IPS-18c (cell line): ENCODE data around the gene COL1A1.
A peak's percentile ranks its signal among the peaks of the same experiment; 100 is the strongest.

Source experiments
- H3K4me3 ChIP-seq: 2 replicates; pipeline ENCODE4 v1.7.0; 2013; ENCODE audit warnings: low read depth, mild to moderate bottlenecking, low read length, moderate library complexity; ENCODE audit not compliant: insufficient read depth
- H3K9me3 ChIP-seq: one replicate; pipeline ENCODE4 v1.6.1; 2013; ENCODE audit warnings: mild to moderate bottlenecking, low read length, moderate library complexity; ENCODE audit not compliant: control insufficient read depth, insufficient read depth

COL1A1 gene

DNA sequence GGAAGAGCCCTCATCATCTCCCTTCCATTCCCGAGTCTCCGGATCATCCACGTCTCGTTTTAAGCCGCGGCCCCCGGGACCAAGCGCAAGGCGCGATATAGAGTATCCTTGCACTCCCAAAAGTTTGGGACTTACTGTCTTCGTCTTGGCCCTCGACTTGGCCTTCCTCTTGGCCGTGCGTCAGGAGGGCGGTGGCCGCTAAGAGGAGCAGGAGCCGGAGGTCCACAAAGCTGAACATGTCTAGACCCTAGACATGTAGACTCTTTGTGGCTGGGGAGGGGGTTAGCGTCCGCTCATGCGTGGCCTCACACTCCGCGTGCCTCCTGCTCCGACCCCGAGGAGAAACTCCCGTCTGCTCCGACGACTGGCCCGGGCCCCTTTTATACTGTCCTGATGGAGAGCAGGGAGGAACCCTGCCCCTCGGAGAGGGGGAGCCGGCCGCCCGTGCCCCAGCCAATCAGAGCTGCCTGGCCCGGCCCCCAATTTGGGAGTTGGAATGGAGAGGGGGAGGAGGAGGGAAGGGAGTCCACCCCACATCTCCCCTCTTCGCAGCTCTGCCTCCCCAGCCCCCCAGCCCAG, at the start of gene COL1A1:
Gene COL1A1 (minus strand): TSS at position 356 of the 579 bp plus-strand sequence. CDS start 118 bp downstream, at position 238.
- no peaks in the 10 kb centered on the region for H3K9me3 ChIP-seq
- H3K4me3 ChIP-seq: peak within 1 kb of the TSS; percentile 60

DNA sequence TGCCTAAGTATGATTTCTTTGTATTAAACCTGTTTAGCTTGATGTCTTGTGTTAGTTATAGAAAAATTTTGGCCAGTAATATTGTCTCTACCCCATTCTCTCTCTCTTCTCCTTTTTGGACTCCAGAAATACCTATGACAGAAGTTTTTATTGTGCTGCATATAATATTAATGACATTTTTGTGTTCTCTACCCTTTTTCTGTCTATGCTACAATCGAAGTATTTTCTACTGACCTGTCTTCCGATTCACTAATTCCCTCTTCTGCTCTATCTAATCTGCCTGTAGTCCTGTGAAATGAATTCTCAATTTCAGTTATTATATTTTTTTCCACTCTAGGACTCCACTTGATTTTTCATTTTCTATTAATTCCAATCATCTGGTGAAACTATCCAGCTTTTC, 46.8 kb upstream of the COL1A1 start:
- Histone ChIP-seq H3K4me3 (no peak overlapping the region), H3K9me3 (no peaks in the 10 kb centered on the region)

DNA sequence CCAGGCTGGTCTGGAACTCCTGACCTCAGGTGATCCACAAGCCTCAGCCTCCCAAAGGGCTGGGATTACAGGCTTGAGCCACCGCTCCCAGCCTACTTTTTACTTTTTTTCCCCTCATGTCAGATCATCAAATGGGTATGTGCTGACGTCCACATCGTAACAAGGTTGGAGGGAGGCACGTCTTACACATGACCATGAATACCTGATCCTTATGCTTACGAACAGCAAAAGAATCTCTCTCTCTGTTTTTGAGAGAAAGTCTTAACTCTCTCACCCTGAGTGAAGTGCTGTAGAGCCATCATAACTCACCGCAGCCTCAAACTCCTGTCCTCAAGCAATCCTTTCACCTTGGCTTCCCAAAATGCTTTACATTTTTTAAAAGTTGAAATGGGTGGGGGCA, 43.3 kb upstream of the COL1A1 start:
- Histone ChIP-seq H3K4me3 (no peak overlapping the region), H3K9me3 (no peaks in the 10 kb centered on the region)

DNA sequence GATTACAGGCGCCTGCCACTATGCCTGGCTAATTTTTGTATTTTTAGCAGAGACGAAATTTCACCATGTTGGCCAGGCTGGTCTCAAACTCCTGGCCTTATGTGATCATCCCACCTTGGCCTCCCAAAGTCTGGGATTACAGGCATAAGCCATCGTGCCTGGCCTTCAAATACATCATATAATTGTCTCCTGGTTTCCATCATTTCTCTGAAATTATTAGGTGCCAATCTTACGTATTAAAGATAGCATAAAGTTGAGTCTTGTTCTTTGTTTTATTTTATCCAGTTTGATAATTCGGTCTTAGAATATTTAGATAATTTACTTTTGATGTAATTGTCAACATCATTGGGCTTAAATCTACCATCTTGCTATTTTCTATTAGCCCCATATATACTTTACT, 40.0 kb upstream of the COL1A1 start:
- Histone ChIP-seq H3K9me3 (no peaks in the 10 kb centered on the region), H3K4me3 (no peak overlapping the region)

DNA sequence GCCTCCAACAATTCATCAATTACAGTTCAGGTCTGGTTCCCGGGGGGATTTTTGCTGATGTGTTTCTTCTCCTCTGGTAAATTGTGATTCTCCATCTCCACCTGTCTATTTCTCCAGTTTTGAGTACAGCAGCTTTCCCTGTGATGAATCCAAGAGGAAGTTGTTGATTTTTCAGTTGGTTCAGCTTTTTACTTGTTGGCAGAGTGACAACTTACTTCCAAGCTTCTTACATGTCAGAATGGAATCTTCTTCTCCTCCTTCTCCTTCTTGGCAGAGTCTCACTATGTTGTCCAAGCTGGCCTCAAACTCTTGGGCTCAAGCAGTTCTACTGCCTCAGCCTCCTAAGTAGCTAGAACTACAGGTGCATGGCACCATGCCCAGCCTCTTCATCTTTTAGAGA, 39.4 kb upstream of the COL1A1 start:
- Histone ChIP-seq H3K4me3 (no peak overlapping the region), H3K9me3 (no peaks in the 10 kb centered on the region)

DNA sequence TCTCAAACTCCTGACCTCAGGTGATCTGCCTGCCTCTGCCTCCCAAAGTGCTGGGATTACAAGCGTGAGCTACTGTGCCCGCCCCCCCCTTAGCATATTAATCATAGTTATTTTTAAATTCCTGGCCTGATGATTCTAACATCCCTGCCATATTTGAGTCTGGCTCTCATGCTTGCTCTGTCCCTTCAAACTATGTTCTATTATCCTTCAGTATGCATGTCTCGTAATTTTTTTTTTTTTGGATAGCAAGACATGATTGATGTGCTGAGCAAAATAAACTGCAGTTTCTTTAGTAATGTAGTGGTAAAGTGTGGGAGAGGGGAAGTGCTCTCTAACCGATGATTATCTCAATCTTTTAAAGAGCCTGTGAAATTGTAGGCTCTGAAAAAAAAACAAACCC, 38.5 kb upstream of the COL1A1 start:
- H3K4me3 ChIP-seq: no peak overlapping the region
- H3K9me3 ChIP-seq: peaks cover 2% of the 10 kb centered on the region

DNA sequence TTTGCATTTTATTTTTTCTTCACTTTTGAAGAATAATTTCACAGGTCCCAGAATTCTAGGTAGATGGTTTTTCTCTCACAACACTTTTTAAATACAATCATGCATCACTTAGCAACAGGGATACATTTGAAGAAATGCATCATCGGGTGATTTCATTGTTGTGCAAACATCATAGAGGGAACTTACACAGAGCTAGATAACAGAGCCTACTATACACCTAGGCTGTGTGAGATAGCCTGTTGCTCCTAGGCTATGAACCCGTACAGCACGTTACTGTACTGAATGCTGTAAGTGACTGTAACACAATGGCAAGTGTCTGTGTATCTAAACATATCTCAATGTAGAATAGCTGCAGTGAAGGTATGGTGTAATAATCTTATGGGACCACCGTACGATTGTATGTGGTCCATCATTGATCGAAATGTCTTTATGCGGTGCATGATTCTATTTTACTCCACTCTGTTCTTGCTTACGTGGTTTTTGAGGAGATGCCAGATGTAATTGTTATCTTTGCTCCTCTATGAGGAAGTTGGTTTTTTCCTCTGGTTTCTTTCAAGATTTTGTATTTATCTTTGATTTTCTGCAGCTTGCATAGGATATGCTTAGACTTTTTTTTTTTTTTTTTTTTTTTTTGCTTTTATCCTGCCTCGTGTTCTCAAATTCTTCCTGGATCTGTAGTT, 37.3 kb upstream of the COL1A1 start:
- no peak overlapping the region for H3K4me3 ChIP-seq

DNA sequence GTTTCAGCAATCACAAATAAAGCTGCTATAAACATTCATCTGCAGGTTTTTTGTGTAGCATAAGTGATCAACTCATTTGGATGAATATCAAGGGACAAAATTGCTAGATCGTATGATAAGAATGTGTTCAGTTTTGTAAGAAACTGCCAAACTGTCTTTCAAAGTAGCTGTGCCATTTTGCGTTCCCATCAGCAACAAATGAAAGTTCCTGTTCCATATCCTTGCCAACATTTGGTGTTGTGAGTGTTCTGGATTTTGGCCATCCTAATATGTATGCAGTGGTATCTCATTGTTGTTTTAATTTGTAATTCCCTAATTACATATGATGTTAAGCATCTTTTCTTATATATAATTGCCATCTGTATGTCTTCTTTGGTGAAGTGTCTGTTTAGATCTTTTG, 36.5 kb upstream of the COL1A1 start:
- Histone ChIP-seq H3K9me3 (peaks cover 2% of the 10 kb centered on the region), H3K4me3 (no peak overlapping the region)

More for the DNA sequence above, 37.3 kb upstream of the COL1A1 start:
- peaks cover 2% of the 10 kb centered on the region for H3K9me3 ChIP-seq

DNA sequence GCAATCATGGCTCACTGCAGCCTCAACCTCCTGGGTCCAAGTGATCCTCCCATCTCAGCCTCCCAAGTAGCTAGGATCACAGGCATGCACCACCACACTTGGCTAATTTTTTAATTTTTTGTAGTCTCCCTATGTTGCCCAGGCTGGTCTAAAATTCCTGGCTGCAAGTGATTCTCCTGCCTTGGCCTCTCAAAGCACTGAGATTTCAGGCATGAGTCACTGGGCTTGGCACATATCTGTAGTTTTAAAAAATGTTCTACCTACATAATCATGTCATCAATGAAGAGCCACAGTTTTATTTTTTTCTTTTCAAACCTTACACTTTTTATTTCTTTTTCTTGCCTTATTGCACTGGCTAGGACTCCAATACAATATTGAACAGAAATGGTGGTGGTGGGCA, 33.1 kb upstream of the COL1A1 start:
- peaks cover 2% of the 10 kb centered on the region for H3K9me3 ChIP-seq
- no peak overlapping the region for H3K4me3 ChIP-seq

DNA sequence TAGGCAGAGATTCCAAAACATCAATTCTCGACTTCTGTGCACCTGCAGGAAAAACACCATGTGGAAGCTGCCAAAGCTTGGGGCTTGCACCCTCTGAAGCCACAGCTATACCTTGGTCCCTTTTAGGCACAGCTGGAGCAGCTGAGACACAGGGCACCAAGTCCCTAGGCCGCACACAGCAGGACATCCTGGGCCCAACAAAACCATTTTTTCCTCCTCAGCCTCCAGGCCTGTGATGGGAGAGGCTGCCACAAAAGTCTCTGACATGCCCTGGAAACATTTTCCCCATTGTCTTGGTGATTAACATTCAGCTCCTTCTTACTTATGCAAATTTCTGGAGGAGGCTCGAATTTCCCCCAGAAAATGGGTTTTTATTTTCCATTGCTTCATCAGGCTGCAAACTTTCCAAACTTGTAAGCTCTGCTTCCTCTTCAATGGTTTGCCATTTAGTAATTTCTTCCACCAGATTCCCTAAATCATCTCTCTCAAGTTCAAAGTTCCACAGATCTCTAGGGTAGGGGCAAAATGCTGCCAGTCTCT, 24.3 kb upstream of the COL1A1 start:
- H3K9me3 ChIP-seq: peaks cover 5% of the 10 kb centered on the region
- H3K4me3 ChIP-seq: no peak overlapping the region; the same call in 1 of the 2 replicates

DNA sequence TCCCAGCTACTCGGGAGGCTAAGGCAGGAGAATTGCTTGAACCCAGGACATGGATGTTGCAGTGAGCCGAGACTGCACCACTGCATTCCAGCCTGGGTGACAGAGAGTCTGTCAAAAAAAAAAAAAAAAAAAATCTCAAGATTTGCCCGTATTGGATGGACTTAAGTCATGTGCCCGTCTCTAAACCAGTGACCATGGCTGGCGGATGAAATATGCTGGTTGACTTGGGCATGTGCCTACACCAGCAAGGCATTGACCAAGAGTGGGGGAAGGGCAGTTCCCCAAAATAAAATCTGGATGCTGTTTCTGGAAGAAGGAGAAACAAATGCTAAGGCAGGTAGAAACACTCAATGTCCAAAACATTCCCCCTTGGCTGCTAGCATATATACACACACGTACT, 21.5 kb upstream of the COL1A1 start:
- no peak overlapping the region for H3K4me3 ChIP-seq
- H3K9me3 ChIP-seq: peaks cover 5% of the 10 kb centered on the region

DNA sequence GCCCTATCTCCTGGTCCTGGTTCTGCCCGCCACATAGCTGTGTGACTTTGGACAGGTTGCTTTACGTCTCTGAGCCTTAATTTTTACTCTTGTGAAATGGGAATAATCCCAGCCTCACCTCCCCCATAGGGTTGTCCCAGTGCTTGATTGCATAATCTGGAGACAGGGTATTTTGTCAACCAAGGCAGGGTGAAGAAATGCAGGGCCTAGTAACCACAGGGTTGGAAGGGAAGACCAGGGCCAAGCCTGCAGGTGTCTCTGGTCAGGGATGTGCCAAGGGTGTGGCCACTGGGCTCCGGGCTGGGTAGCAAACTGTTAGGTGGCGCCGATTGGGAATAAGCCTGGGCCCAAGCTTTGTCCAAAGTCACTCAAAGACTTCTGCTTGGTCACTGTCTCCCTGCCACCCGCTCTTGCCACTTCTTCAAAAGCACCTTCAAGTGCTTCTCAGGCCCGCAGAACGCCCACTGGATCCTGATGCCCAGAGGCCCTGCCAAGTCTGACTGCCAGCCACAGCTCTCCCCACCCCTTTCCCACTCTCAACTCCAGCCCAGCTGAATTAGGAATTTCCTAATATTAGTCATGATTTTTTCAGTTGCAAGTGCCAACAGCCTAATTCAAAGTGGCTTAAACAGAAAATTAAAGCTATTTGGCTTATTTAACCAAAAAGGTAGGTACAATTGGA, 20.6 kb upstream of the COL1A1 start:
- Histone ChIP-seq H3K9me3 (peaks cover 5% of the 10 kb centered on the region), H3K4me3 (no peak overlapping the region)

DNA sequence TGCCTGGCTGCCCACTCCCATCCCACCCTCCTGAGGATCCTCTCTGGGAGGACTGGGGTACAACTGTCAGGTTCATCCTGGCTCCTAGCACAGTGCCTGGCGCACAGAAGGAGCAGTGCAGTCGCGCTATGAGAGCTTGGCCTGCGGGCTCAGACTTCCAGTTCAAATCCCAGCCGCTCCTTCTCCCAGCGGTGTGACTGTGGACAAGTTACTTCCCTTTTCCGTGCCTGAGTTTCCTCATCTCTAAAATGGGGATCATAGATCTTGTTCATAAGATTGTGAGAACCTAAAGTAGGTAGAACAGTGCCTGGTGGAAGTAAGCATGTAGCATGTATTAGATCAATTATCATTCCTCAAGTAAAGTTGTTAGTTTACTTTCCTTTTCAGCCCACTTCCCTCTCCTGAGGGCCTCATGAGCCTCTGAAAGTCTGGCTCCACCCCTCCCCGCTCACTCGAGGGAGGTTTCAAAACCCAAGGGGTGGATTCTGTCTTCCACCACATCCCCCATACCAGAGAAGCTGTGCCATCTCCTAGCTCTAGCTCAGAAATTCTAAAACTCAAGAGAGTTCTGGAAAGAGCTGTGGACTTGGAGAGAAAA, 19.9 kb upstream of the COL1A1 start:
- Histone ChIP-seq H3K4me3 (no peak overlapping the region), H3K9me3 (peaks cover 5% of the 10 kb centered on the region)

DNA sequence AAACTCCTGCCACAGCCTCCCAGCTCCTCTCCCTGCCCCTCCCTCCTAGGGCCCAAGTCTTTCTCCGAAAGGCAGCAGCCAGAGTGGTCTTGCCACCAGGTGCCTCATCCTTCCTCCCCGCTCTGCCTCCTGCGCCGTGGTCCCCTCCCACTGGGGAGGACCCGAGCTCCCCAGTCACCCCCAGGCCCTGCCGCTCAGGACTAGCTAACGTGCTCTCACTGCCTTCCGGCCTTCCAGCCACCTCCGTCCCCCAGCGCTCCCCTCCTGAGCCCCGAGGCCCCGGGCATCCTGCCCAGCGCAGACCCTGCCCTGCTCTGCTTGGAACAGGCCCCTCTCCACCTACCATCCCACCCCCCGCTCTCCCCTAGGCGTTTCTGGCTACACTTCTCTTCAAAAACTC, 19.4 kb upstream of the COL1A1 start:
- no peak overlapping the region for H3K4me3 ChIP-seq
- peaks cover 5% of the 10 kb centered on the region for H3K9me3 ChIP-seq

DNA sequence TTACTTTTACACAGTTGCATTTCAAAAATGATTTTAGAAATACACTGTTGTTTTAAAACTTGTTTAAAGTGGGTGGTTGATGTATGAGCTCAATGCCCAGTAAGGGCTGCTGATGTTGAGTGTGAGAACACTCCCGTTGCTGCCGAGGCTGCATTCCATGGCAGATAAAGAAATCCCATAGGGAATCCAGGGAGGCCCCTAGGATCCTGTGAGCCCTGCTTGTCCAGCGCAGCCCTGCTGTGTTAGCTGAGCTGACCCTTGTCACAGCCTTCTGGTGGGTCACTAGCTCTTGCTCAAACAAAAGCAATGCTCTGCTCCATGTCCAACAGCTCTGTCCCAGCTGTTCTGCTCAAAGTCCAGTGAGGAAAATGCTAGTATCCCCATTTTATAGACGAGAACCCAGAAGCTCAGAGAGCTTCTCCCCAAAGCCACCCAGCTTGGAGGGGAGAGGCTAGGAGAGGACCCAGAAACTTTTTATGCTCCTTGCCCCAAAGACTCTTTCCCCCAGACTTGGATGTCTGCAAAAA, 18.6 kb upstream of the COL1A1 start:
- peaks cover under 1% of the 10 kb centered on the region for H3K9me3 ChIP-seq
- no peak overlapping the region for H3K4me3 ChIP-seq

DNA sequence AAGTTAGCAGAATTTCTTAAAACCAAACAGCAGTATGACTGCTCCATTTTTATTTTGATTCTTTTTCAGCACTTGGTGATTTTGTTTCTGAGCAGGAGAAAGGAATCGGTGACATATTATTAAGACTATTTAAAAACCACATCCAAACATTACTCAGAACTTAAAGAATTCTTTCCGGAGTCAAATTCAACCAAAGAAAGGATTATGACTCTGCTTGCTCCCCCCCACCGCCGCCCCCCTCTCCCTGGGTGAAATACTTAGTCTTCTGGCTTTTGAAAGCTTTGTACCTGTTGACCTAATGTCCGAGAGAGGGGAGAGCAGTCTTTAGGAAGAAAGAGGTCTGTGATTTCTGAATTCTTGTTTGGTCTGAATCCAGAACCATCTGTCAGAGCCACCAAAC, 17.9 kb upstream of the COL1A1 start:
- no peak overlapping the region for H3K4me3 ChIP-seq
- no peaks in the 10 kb centered on the region for H3K9me3 ChIP-seq

DNA sequence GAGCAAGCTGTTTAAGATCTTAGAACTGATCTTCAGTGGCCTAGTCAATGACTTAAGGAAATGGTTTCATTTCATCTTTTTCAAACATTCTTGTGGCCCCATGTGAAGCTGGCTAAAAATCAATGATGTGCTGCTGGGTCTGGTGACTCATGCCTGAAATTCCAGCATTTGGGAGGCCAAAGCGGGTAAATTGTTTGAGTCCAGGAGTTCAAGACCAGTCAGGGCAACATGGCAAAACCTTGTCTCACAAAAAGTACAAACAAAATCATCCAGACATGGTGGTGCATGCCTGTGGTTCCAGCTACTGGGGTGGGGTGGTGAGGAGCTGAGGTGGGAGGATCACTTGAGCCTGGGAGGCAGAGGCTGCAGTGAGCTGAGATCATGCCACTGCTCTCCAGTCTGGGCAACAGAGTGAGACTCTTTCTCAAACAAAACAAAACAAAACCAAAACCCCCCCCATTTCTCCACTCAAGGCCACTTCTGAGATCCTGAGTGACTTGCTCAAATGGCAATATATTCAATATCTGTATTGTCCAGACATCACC, 17.4 kb upstream of the COL1A1 start:
- no peak overlapping the region for H3K4me3 ChIP-seq
- H3K9me3 ChIP-seq: no peaks in the 10 kb centered on the region
